Measurements from ENCODE around the gene ZNF488. TPM values are rescaled to one million over a fixed set of nuclear protein-coding genes. Genes with fewer than 3 reads are reported as not detected.
A peak's percentile ranks its signal among the peaks of the same experiment; 100 is the strongest.

The ZNF488 gene
- total RNA-seq, 1 experiment from 2014 or later, result 0.12 TPM

DNA sequence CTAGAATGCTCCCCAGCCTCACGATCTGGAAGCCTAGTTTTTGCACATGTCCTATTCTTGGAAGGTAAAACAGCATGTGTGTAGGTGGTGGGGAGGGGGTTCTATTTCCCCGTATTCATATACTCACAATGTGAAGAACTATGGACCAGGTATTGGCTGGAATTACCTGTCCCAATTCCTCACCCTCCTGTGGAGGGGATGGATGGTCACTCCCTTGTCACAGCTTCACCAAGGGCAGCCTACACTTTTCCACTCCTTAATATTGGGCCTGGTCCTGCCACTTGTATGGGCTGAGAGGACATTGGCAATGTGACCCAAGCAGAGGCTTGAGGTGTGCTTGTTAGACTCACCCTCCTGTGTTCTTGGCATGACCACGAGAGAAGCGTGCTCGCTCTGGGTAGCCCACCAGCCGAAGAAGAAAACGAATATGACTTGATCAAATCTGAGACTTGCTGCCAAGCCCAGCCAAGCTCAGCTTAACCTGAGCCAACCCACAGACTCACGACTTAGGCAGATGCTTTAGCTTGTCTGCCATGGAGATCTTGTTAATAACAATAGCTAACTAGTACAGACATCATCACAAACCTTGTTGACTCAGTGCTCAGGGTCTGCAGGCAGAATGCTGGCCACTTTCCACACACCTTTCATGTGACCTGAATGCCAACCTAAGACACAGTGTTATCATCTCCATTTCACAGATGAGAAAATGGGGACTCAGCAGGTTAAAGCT, 17.2 kb downstream of the ZNF488 start:
- DNase-seq (ENCODE audit: low read depth), result no peak

DNA sequence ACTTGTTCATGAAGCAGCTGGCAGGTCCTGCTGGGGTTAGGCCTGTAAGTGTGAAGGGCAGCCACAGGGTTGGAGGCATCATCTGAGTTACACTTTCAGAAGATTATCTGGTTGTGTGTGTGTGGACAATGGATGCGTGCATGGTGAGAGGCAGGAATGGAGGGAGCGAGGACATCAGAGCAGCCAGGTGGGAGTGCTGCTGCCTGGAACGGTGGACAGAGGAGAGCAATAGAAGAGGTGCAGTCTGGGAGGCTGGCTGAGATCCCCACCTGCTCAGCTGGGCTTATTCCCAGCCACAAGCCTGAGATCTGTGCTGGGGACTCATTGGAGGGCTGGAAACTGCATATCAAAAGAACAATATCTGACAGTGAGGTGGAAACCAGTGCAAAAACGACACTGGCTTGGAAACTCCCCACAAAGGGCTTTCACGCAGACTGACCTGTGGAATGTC, 17.9 kb downstream of the ZNF488 start:
- DNase-seq (ENCODE audit: low read depth), result no peak

DNA sequence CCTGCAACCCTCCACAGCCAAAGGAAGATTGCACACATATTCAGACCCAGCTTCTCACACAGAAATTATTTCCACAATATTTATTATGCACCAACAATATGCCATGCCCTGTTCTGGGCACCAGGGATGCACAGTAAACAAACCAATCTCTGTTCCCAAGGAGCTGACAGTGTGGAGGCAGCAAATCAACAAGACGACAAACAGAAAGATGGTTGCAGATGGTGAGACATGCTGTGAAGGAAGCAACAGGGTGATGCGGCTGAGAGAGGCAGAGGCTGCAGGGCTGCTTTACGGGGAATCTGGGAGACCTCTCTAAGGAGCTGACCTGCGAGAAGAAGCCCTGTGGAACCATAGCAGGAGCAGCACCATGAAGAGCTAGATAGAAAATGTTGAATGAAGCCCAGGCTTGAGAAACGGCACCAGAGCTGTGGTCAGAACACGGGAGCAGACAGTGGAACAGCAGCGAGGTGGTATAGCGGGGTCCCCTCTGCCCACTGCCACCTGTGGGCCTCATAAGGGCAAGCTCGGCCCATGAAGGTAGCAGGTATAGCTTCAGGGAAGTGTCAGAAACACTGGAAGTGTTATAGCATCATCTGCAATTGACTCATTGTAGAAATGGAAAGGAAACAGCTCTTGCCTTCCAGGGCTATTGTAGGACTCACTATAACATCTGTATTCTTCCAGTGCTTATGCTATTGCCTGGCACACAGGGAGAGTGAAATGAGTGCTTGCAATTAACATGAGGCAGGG, 18.5 kb downstream of the ZNF488 start:
- no peak for DNase-seq (ENCODE audit: low read depth)

DNA sequence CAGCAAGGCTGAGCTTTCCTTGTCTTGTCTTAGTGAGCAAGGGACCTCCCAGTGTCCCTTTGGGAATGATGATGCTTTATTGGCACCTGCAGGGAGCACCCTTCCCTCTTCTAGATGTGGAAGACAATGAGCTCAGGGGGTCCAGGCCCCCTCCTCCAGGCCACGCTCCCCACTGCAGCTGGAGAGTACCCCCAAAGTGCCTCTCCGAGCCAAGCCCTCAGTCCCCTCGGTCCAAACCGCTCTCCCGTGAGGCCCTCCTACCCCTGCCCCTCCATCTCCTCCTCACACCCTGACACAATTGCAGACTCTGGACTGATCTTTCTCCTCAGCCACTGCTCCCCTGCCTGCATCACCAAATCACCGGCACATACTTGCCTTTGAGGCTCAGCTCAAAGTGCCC, 19.2 kb downstream of the ZNF488 start:
- DNase-seq (ENCODE audit: low read depth), result no peak

DNA sequence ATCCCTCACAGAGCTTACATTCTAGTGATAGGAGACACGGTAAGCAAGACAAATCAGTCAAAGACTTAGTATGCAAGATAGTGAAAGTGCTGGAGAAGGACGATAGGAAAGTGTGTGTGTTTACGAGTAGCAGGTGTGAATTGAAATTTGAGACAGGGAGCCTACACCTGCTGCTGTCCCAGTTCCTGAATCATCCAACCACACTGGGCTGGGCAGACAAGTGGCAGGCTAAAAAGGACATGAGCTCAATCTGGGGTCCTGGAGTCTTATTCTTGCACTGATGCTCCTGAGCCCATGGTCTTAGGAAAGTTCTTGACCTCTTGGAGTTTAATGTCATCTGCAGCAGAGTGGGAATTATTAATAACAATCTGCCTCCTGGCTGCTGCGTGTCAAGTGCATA, 19.7 kb downstream of the ZNF488 start:
- DNase-seq (ENCODE audit: low read depth), result no peak

DNA sequence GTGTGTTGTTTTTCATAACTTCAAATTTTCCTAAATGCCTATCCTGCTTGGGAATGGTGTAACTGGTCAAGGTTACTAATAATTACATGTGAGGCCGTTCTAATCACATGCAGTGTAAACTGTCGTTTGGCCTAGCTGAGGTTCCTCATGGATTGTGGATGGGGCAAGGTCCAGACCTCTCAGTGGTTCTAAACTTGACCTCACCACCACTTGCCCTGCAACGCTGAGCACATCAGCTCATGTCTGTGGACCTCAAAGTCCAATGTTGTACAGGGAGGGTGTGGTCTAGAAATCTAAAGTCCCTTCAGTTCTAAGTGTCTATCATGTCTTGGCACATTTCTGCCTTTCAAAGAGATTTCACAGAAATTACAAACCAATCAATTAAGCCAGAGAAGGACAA, 20.3 kb downstream of the ZNF488 start:
- no peak for DNase-seq (ENCODE audit: low read depth)

DNA sequence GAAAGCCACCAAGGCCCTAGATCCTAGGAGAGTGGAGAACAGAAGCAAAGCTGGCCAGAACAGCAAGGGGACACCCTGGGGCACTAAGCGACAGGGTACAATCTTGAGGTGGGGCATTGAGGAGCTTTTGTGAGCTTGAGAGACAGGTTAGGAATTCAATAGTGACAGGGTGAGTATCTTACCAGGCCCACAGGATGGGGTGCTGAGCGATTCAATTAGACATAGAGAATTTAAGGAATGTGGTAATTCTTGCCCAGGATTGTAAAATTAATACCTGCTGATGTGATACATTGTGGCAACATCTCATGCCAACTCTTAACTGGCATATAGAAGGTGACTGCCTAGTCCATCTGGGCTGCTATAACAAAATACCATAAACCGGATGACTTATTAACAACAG, 21.9 kb downstream of the ZNF488 start:
- DNase-seq (ENCODE audit: low read depth), result no peak

DNA sequence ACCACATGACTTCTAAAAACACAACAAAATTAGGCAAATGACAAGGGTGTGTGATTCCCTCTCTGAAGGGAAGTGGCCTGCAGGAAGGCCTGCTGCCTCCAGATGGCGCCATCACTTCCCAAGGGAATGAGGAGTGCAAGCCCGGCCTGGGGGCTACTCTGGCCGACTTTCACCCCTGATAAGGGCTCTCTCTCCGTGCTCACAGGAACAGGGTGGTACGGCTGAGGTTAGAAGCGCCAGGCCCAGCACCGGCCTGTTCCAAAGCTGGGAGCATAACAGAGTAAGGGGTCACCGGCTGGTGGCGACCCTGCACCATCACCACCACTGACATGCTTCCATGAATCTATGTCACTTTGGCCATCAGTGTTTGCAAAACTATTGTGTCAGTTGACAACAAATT, 22.8 kb downstream of the ZNF488 start:
- peak; percentile 15 for DNase-seq (ENCODE audit: low read depth)

DNA sequence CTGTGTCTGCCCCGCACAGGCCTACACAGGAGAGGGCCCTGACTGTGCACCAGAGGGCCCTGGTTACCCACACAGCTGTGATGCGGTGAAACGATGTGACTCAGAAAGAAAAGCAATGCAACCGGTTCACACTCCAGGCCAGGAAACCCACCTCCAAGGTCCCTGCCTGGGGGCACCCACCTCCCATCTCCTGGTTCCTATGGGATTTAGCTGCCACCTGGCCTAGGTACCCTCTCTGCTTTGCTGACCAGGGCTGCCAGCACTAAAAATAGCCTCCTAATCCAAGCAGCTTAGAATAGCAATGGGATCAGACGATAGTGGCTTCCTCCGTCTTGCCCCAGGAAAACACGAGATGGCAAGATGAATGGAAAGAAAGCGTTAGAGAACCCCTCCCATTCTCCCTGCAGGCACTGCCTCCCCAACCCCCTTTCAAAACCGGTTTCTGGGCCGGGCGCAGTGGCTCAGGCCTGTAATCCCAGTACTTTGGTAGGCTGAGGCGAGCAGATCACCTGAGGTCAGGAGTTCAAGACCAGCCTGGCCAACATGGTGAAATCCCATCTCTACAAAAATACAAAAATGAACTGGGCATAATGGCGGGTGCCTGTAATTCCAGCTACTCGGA, 23.6 kb downstream of the ZNF488 start:
- DNase-seq (ENCODE audit: low read depth), result no peak

DNA sequence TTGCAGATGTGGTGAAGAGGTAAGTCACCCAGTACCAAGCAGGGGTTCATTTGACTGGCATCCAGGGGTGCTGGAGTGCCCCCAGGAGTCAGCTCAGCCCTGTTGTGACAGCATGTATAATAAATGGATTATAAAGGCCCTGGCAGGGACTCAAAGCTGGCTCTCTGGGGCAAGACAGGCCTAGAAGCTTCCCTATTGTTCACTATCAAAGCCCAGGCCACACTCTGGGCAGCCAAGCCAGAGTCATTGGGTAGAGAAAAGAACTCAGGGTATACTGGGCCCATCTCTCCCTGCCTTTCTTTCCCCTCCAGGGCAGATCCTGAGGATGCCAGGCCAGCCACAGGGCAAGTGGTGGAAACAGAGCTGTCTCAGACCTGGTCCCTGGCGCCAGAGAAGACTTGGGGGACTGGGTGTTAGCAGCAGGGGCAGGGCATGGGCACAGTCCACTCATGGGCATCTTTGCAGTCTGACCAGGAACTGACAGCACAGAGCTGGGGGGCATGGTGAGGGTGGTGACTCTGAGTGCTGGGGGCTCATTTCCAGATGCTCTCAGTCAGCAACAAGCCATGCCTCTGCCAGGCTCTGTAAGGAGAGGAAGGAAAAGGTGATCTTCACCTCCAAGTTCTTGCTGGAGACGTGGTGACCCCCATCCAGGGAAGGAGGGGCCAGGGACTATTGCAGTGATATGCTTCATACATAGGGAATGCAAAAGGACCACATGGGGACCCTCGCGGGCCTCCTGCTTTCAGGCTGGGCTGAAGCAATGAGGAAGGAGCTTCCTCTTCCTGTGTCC, 24.3 kb downstream of the ZNF488 start:
- no peak for DNase-seq (ENCODE audit: low read depth)

DNA sequence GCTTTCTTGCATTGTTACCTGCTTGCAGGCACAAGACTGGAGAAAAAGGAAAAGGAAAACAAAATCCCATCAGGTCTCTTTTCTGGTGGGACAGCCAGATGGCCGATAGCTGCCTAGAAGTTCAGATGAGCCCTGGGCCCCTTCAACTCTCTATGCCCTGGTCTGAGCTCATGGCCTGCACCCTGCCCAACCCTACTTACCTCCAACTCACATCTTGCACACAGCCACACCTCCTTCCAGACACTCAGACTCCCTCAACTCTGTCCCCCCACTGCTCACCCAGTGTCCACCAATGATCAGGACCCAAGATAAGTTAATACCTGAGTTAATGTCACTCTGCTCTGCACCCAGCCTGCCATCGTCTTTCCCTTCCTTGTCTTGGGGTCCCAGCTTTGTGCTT, 25.0 kb downstream of the ZNF488 start:
- no peak for DNase-seq (ENCODE audit: low read depth)

DNA sequence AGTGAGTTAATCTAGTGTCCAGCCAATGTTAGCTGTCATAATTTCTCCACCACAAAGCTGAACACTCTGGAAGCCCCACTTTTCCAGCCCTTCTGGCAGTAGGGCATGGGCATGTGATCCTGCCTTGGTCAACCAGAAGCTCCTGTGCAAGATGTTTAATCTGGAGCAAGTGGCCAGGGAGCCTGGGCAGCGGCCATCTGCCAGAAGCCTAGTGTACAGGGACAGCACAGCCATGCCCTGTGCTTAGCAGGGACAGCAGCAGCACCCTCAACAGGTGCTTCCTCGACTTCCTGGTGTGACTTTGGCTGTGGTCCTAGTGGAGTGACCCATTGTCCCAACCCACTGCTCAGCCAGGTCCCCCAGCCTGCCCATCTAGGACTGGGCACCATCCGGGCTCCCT, 25.6 kb downstream of the ZNF488 start:
- DNase-seq (ENCODE audit: low read depth), result no peak

DNA sequence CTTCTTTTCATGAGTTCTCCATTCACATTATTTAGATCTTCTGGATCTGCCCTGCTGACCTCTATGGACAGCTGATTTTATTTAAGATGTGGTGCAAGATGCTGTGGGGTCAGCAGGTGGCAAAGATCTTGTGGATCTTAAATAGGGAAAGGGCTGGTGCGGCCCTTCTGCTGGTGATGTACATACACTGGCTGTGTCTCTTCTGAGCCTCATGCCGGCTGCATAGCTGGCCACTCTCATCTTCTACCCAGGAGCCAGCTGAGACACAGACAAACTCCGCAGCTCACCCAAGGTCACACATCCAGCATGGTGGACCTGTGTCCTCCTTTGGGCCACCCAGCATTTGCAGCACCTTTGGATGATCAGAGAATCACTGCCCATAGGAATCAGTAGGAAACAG, 26.2 kb downstream of the ZNF488 start:
- DNase-seq (ENCODE audit: low read depth), result no peak

DNA sequence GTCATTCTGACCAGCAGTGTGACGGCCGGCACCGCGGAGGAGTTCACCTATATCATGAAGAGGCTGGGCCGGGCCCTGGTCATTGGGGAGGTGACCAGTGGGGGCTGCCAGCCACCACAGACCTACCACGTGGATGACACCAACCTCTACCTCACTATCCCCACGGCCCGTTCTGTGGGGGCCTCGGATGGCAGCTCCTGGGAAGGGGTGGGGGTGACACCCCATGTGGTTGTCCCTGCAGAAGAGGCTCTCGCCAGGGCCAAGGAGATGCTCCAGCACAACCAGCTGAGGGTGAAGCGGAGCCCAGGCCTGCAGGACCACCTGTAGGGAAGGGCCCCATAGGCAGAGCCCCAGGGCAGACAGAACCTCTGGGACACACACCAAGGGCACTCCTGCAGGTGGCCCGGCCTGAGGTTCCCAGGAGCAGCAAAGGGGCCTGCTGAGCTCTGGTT, 26.9 kb downstream of the ZNF488 start:
- DNase-seq (ENCODE audit: low read depth), result no peak

DNA sequence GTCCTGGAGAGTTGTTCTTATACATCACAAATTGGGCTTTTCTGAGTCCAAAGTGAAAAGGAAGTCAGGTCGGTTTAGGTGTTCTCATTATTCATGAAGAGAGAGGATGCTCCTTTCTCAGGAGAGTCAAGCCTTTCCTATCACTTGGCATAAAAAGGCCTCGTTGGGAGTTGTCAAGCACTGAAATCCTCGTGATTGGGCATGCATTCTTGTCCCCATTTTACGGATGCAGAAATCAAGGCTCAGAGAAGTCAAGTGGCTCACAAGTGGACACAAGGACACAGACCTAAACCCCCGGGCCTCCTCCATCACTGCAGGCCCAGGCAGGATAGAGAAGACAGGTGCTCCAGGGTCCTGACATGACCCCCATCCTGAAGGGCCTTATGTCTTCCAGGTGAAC, 27.4 kb downstream of the ZNF488 start:
- DNase-seq (ENCODE audit: low read depth), result no peak

DNA sequence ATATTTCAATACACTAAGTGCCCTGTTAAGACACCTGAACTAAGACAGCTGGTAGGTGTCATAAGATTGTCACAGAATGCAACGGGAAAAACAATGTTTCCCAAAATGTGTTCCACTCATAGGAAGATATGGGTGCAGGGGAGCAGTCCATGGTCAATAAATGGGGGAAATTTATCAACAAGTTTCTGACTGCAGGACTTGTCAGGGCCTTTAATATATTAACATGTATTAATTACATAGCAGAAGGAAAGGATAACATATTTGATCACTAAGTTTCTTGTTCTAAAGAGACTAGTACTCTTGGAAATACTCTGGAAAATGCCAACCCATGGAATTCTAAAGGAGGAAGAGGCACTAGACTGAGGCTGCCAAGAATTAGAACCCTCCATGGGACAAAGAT, 29.2 kb downstream of the ZNF488 start:
- no peak for DNase-seq (ENCODE audit: low read depth)

DNA sequence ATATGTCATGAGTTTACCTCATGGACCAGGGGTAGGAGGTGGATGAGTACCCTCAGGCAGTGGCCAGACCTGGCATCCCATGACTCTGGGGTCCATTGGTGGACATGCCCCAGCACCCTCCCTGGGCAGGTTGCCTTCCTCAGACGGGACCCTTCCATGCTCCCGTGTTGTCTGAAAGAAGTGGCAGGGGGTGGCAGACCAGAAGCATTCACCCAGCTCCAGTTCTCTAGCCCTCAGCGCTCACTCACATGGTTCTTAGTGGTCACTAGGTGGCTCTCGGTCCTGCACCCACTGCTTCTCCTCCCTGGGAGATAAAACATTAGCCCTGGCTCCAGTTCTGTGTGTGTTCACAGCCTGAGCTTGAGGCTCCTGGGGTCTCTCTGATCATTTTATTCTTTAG, 29.9 kb downstream of the ZNF488 start:
- peak; percentile 18 for DNase-seq (ENCODE audit: low read depth)

DNA sequence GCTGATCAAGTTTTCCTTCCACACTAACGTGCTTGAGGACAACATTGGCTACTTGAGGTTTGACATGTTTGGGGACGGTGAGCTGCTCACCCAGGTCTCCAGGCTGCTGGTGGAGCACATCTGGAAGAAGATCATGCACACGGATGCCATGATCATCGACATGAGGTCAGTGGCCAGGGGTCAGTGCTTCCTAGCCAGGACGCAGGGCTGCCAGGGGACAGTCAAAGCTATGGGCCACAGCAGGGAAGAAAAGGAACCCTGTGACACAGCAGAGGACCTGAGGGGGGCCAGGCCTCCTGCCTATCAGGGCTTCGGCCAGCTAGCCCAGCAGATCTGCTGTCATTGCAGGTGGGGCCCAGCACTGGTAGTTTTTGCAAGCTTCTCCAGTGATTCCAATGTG, 30.7 kb downstream of the ZNF488 start:
- no peak for DNase-seq (ENCODE audit: low read depth)

DNA sequence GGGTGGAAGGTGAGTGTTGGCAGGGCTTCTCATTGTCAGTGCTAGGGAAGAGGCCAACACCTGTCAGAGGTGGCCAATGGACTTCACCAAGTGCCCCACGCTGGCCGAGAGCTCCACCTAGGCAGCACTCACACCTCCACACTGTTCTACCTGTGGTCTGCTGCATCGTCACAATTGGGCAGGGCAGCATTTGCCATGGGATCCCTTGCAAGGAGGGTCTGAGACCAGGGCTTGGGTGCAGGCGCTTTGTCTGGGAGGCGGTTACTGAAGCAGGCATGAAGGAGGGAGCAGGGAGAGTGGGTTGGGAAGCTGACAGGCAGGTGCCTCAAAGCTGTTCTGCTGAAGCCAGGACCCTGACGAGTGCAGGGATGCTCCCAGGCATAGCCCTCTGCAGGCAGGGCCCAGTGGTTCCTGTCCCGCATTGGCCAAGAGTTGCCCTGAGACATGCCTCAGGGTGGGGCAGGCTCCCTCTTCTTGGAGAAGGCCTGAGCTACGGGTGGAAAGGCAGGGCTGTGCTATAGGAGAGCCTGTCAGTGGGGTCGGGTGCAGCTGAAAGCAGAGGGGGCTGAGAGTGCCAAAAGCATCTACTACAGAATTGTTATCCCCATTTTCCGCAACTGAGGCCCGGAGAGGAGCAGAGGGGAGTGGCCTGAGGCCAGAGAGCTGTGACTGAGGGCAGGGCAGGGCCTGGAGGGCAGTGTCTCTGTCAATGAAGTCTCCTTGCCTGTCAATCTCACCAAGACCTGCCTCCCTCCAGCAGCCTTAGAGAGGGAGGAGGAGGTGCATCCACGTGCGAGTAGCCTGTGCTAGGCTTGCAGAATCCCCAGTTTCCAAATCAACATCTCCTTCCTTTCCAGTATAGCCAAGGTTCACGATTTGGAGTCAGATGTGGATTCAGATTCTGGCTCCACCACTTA, 31.9 kb downstream of the ZNF488 start:
- no peak for DNase-seq (ENCODE audit: low read depth)

DNA sequence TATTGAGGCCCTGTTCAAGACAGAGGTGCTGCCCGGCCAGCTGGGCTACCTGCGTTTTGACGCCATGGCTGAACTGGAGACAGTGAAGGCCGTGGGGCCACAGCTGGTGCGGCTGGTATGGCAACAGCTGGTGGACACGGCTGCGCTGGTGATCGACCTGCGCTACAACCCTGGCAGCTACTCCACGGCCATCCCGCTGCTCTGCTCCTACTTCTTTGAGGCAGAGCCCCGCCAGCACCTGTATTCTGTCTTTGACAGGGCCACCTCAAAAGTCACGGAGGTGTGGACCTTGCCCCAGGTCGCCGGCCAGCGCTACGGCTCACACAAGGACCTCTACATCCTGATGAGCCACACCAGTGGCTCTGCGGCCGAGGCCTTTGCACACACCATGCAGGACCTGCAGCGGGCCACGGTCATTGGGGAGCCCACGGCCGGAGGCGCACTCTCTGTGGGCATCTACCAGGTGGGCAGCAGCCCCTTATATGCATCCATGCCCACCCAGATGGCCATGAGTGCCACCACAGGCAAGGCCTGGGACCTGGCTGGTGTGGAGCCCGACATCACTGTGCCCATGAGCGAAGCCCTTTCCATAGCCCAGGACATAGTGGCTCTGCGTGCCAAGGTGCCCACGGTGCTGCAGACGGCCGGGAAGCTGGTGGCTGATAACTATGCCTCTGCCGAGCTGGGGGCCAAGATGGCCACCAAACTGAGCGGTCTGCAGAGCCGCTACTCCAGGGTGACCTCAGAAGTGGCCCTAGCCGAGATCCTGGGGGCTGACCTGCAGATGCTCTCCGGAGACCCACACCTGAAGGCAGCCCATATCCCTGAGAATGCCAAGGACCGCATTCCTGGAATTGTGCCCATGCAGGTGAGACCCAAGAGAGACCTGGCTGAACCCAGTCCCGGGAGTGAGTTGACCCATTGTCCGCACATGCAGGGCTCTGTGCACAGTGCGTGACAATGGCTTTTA, 33.1 kb downstream of the ZNF488 start:
- DNase-seq (ENCODE audit: low read depth), result no peak
